AG10803 (cell line): ENCODE results near the gene CSRP2.

ENCODE experiments used
- DNase-seq: peaks from one replicate; pipeline ENCODE4 v3.0.0; 2010; ENCODE audit warnings: low read depth
- H3K4me3 ChIP-seq: 2 replicates; pipeline ENCODE4 v1.5.1; 2011; ENCODE audit warnings: mild to moderate bottlenecking, low read length, control low read depth
- CTCF ChIP-seq: conservative IDR thresholded peaks from 2 replicates; pipeline ENCODE4 v1.5.1; 2011; ENCODE audit warnings: mild to moderate bottlenecking, low read length, control low read depth, inconsistent platforms

CSRP2 gene

DNA sequence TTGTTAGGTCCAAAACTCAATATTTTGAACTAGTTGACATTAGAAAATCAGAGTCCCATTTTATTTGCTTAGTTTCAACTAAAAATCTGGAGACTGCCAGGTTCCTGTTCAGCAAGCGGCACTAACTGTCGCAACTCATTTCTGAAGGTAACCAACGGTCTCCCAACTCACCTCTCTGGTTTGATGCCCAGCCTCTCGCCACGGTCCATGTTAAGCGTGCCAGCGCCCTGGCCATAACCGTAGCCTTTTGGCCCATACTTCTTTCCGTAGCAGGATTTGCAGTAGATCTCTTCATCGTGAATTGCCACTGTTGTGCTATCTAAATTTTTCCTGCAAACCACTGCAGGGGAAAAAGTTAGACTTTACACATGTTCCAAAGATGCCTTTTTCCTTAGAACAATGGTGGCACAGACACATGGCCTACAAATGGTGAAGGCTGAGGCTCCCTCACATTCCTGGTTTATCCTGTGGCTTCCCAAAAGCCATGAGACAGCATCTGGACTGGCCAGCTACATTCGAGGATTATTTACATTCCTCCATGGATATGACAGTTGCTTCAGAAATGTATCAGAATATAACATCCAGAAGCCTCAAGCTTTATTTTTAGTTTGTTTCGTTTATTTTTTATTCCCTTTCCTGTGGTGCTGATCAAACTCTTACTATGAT lies 15.7 kb downstream of the CSRP2 start:
- no peak for TF ChIP-seq CTCF
- peak; percentile 98 for DNase-seq
- H3K4me3 ChIP-seq = peak overlapping the region; percentile 28

DNA sequence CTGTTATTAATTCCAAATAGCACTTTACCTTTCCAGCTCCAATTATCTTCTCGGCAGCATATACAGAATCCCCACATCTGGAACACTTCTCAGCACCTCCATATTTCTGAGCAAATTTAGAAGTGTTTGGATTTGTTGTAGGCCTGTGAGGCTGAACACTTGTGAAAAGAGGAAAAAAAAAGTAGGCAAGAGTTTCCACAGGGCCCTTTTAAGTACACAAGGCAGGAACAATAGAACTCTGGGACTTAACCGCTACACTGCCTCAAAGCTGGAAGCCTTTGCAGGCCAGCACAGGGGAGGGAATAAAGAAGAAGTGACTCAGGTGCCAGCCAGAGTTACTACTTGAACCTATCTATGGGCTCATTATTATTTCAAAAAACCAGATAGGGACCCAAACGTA lies 18.6 kb downstream of the CSRP2 start:
- no peak overlapping the region for H3K4me3 ChIP-seq
- no peak for TF ChIP-seq CTCF
- no peak for DNase-seq

DNA sequence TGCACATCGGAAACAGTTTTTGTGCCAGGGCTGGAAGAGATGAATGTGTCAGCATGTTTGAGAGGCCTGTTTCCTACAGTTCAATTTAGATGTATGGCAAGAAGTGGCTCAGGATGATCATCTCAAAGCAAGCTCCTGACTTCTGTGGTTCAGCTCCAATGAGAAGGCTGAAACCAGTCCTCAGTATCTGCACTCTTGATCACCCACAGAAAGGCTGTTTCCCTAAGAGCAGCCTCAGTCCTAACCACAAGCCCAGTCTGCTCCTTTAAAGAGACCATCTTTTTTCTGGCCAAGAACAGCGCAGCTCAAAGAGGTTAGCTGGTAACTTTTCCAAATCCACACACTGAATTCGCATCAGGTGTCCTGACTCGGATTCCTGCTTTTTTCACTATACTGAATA lies 19.2 kb downstream of the CSRP2 start:
- no peak for TF ChIP-seq CTCF
- H3K4me3 ChIP-seq = no peak overlapping the region
- DNase-seq = no peak

GRCh38 chr12:76856018-76856644 lies 22.7 kb downstream of the CSRP2 start:
- H3K4me3 ChIP-seq = no peak overlapping the region
- no peak for TF ChIP-seq CTCF
- DNase-seq = no peak

DNA sequence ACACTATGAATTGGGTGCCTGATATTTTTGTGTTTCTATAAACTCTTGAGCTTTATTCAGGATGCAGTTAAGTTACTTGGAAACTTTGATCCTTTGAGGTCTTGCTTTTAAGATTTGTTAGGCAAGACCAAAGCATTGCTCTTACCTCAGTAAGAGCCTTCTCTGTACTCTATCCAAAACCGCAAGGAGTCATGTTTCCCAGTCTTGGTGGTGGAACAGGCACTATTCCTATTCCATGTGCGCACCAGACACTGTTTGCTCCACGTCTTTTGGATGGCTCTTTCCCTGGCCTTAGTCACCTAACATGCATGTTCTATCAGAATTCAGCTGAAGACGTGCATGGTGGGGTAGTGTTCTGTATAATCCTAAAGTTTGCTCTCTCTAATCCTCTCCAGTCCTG lies 23.5 kb downstream of the CSRP2 start:
- DNase-seq = no peak
- no peak for TF ChIP-seq CTCF

GRCh38 chr12:76852106-76852505 lies 26.7 kb downstream of the CSRP2 start:
- no peak for TF ChIP-seq CTCF
- no peak overlapping the region for H3K4me3 ChIP-seq
- no peak for DNase-seq

More for the DNA sequence above, 23.5 kb downstream of the CSRP2 start:
- H3K4me3 ChIP-seq = no peak overlapping the region

DNA sequence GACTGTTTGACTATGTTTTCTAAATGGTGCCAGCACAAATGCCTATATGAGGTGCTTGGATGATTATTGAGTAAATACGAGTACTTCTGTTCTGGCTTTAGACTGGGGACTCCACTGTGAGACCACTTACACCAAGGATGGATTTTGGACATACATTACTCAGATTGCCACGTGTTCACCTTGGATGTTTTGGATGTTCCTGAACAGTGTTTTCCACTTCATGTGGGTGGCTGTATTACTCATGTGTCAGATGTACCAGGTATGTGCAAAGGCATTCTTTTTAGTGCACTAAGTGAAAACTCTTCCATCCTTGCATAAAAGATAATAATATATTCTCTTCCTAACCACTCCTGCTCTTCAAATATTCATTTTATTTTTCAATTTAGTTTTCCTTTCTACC lies 30.7 kb downstream of the CSRP2 start:
- no peak for TF ChIP-seq CTCF
- no peak overlapping the region for H3K4me3 ChIP-seq
- DNase-seq = no peak
